ENCODE measurements around the gene CEACAM16. TPM values are rescaled to one million over a fixed set of nuclear protein-coding genes. Genes with fewer than 3 reads are reported as not detected.

Gene CEACAM16
- total and polyA plus RNA-seq, 9 of the 15 experiments (the other 6 are each of a cell fraction or from before 2014, with no cell fraction given), result not detected

- no peak for FAIRE-seq
- BruUV-seq (replicated peaks), result no TSS peak
- TF ChIP-seq VEZF1 (CRISPR knock-in tag; IDR thresholded peaks at IDR 0.05), result peak; percentile 99
- TF ChIP-seq ZBTB7A (IDR thresholded peaks at IDR 0.05; ENCODE audit: borderline replicate concordance, control insufficient read depth, low read depth, low read length), result peak; percentile 82
- TF ChIP-seq ZNF449 (CRISPR knock-in tag; IDR thresholded peaks at IDR 0.05), result no peak
- TF ChIP-seq GATAD2B (IDR thresholded peaks at IDR 0.05; ENCODE audit: borderline replicate concordance), result peak; percentile 47; the same call in 1 of the 2 replicates
- peak; percentile 69 for TF ChIP-seq SMAD4 (CRISPR knock-in tag; conservative IDR thresholded peaks at IDR 0.05)
- TF ChIP-seq ATF3 (IDR thresholded peaks at IDR 0.05), result 0 out of 2 replicates have a peak, but pooled peaks have one; percentile 6
- no peak for TF ChIP-seq ATF3 (CRISPR knock-in tag; conservative IDR thresholded peaks at IDR 0.05)
- no peak for TF ChIP-seq MYBL2 (IDR thresholded peaks at IDR 0.05; ENCODE audit: low read depth)
- TF ChIP-seq MYBL2 (CRISPR knock-in tag; IDR thresholded peaks at IDR 0.05; ENCODE audit: borderline replicate concordance), result no peak
- TF ChIP-seq ZNF639 (CRISPR knock-in tag; conservative IDR thresholded peaks at IDR 0.05 in 1 of 2, IDR thresholded peaks at IDR 0.05 in 1 of 2), result peak in 1 of 2 experiments; percentile 83; a peak in 2 of 4 replicates
- TF ChIP-seq ZNF197 (CRISPR knock-in tag; IDR thresholded peaks at IDR 0.05; ENCODE audit: low read depth), result no peak
Observed at GRCh38 chr19:44748426-44749254, 49.7 kb downstream of the CEACAM16 start, which contains the start of gene BCL3. BCL3 (plus strand) TSS chr19:44748708; CDS start chr19:44748791, 83 bp downstream.

More at GRCh38 chr19:44748426-44749254, 49.7 kb downstream of the CEACAM16 start, which contains the start of gene BCL3:
- Histone ChIP-seq H4K20me1 (replicated peaks; ENCODE audit: control insufficient read depth, insufficient read depth, low read length) (no peaks in the 10 kb centered on the region), H3K4me2 (ENCODE audit: insufficient read depth, low read length) (peak within 1 kb of the TSS; percentile 89), H3K27me3 (ENCODE audit: control insufficient read depth in 2 of 2, insufficient read depth in 2 of 2, low read length in 2 of 2) (no peaks in the 10 kb centered on the region), H3K79me2 (ENCODE audit: control insufficient read depth, insufficient read depth, low read length) (no peaks in the 10 kb centered on the region), H3K27ac (ENCODE audit: extremely low read depth, low read depth, low read length) (peak within 1 kb of the TSS; percentile 58), H3K36me3 (ENCODE audit: control insufficient read depth, insufficient read depth, low read length) (no peaks in the 10 kb centered on the region), H3K9ac (ENCODE audit: insufficient read depth in 1 of 2, low read depth in 2 of 2, low read length in 2 of 2) (peak within 1 kb of the TSS; percentile 50 to 90), H2AFZ (ENCODE audit: low read depth, low read length) (peak within 1 kb of the TSS; percentile 86), H3K9me3 (replicated peaks; ENCODE audit: control insufficient read depth, insufficient read depth, low read depth, low read length) (no peaks in the 10 kb centered on the region), H3K4me3 (peak within 1 kb of the TSS; percentile 45), H3K9me1 (ENCODE audit: control insufficient read depth, insufficient read depth, low read length) (no peaks in the 10 kb centered on the region), H3K4me1 (replicated peaks in 1 of 2; ENCODE audit: control insufficient read depth in 2 of 2, insufficient read depth in 2 of 2, low read length in 2 of 2) (peaks cover 12 to 38% of the 10 kb centered on the region in 2 experiments)
- DNase-seq (ENCODE audit: extremely low read depth in 1 of 4, low spot score in 3 of 4) (peak; percentile 69 to 82 (median 71)), ATAC-seq (peak; percentile 55)
- intact Hi-C loops (cut with micrococcal nuclease), result no loop called here
- CTCF ChIA-PET (ENCODE audit: low intra/inter-chr PET ratio), result no interaction called here
- POLR2A ChIA-PET, result interaction anchor here (0.6 to 1.7 kb wide), 5 partner anchors 9 to 25 kb away, joined by 3 to 4 read pairs (median 3); no protein-coding TSS in a partner anchor
- 2% methylated on average over 19 of the region's 88 CpGs for WGBS (ENCODE audit: insufficient coverage, low coverage, missing lambda C conversion rate)
- in situ Hi-C loops (cut with MboI), result no loop called here
